Dedifferentiated amniotic fluid mesenchymal stem cell (primary cell): Measurements from ENCODE around the gene HMGN2.
"Not testable (repeated sequence)": the region's sequence is repeated elsewhere in the genome, so short reads cannot be mapped to it uniquely, and the experiment has no call there.

Experiments used
- DNase-seq: peaks from one replicate; pipeline ENCODE4 v3.0.0-alpha.2; 2016; ENCODE audit errors: extremely low spot score

Gene HMGN2

GRCh38 chr1:26477446-26478152 is 5.4 kb downstream of the HMGN2 start:
- no peak for DNase-seq

- DNase-seq = no peak
These were observed 5.9 kb downstream of the HMGN2 start for GRCh38 chr1:26478159-26478558.

- DNase-seq = no peak
These were observed 6.7 kb downstream of the HMGN2 start for GRCh38 chr1:26478988-26479387.

- no peak for DNase-seq
These were observed 10.7 kb downstream of the HMGN2 start for GRCh38 chr1:26482921-26483320.

DNA sequence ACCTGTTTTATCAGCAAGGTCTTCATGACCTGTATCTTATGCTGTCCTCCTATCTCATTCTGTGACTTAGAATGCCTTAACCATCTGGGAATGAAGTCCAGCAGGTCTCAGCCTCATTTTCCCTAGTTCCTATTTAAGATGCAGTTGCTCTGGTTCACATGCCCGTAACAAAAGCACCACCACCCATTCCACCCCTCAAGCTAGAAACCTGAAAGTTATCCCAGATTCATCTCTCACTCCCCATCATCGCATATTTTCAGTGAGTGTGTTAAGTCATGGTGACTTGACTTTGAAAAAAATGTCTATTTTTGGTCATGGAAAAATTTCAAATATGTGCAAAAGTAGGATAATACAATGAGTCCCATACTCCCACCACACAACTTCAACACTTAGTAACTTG is 11.7 kb downstream of the HMGN2 start:
- peak; percentile 33 for DNase-seq

GRCh38 chr1:26490155-26490554 is 17.9 kb downstream of the HMGN2 start:
- no peak for DNase-seq

- DNase-seq = no peak
These were observed 21.0 kb downstream of the HMGN2 start for GRCh38 chr1:26493267-26493666.

- no peak for DNase-seq
These were observed 21.7 kb downstream of the HMGN2 start for GRCh38 chr1:26493938-26494337.

DNA sequence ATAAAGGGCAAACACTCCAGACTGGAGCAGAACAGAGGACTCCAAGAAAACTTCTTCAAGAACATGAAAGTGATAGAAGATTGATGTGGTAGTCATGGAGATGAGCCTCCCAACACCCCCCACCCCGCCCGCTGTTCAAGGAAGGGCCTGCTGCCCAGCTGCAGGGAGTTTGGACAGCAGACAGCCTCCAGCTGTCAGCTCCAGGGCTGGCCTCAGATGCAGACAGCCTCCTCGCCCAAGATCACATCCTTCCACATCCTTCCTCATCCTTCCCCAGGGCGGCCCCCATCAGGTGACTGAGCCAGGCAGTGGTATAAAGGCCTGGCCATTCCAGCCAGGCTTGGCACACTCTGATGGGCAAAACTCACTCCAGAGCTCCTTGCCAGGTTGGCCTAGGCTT is 24.6 kb downstream of the HMGN2 start:
- no peak for DNase-seq

DNA sequence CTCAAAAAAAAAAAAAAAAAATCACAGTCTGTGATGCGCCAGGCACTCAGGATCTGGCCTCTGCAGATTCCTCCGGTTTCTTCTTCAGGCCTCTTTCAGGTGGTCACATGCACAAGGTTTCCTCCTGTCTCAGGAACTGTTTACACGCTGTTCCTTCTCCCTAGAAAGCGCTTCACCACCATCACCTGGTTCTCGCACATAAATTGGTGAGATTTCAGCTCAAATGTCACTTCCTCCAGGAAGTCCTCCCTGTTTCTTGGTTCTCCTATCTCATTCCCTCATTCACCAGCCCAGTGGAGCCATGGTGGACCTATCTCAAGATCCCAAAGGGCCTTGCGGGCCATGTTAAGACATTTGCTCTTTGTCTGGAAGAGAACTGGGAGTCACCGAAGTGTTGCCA is 26.7 kb downstream of the HMGN2 start:
- no peak for DNase-seq

GRCh38 chr1:26500488-26501175 is 28.4 kb downstream of the HMGN2 start:
- DNase-seq = peak; percentile 58

DNA sequence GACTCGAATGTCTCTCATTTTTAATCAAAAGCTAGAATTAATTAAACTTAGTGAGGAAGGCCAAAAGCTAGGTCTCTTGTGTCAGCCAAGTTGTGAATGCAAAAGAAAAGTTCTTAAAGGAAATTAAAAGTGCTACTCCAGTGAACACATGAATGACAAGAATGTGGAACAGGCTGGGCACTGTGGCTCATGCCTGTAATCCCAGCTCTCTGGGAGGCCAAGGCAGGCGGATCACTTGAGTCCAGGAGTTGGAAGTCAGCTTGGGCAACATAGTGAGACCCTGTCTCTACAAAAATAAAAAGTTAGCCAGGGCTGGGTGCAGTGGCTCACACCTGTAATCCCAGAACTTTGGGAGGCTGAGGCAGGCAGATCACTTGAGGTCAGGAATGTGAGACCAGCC is 38.5 kb downstream of the HMGN2 start:
- DNase-seq = not testable (repeated sequence)

DNA sequence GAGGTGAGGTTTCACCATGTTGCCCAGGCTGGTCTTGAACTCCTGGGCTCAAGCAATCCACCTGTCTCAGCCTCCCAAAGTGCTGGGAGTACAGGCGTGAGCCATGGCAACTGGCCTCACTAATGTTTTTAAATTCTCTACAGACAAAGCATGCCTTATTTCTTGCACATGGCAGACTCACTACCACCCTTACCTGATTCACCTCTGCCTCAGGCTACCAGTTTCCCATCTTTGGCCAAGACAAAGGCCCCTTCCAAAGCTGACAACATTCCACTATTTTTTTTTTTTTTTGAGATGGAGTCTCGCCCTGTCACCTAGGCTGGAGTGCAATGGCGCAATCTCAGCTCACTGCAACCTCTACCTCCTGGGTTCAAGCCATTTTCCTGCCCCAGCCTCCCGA is 43.6 kb downstream of the HMGN2 start:
- not testable (repeated sequence) for DNase-seq

- DNase-seq = no peak
These were observed 44.9 kb downstream of the HMGN2 start for GRCh38 chr1:26516987-26517765.

- no peak for DNase-seq
These were observed 45.5 kb downstream of the HMGN2 start for GRCh38 chr1:26517766-26518049.

GRCh38 chr1:26518355-26518754 is 46.1 kb downstream of the HMGN2 start:
- no peak for DNase-seq

GRCh38 chr1:26520339-26520738 is 48.1 kb downstream of the HMGN2 start:
- DNase-seq = no peak

DNA sequence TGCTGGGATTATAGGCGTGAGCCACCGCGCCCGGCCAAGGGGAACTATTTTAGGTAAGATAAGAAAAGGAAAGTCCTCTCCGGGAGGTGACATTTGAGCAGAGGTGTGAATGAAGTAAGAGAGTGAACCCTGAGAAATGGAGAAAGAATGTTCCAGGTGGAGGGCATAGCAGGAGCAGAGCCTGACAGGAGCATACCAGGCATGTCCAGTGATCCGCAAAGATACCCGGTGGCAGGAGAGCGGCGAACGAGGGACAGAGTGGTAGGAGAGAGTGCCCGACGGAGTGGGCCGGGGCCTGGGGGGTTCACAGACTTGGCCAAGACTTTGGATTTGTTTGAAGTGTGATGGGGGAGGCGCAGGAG is 49.4 kb downstream of the HMGN2 start:
- DNase-seq = no peak

DNA sequence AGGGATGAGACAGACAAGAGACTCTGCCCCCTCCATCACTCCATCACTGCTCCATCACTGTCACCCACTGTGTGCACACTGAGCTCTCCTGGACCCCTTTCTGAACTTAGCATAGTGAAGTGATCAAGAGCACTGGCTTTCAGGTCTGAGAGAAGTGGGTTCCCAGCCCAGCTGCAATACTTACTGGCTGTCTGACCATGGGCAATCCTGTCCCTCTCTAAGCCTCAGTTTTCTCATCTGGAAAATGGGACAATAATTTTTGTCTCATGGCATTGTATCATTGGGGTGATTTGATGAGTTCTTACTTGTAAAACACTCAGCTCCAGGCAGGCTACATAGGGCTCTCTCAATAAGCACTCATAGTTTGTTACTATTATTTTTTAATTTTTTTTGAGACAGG is 49.8 kb downstream of the HMGN2 start:
- no peak for DNase-seq

DNA sequence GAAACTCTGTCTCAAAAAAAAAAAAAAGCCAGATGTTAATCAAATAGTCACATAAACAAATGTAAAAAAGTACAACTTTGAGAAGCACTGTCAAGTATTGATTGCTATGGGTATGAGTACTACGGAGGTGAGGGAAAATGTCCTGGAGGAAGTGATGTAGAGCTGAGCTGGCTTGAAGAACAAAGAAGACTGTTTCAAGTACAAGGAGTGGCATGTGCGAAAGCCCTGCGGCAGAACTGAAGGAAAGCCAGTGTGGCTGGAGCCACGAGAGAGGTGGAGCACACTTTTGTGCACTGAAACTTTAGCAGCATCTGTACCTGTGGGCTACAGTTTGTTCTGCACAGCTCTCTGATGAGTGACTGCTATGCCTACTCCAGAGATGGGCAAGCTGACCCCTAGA is 51.9 kb downstream of the HMGN2 start:
- DNase-seq = no peak
